ENCODE results near the gene CUL7. TPM values are rescaled to one million over a fixed set of nuclear protein-coding genes. Genes with fewer than 3 reads are reported as not detected.
"Not testable (repeated sequence)": the region's sequence is repeated elsewhere in the genome, so short reads cannot be mapped to it uniquely, and the experiment has no call there.

The CUL7 gene
- total and polyA plus RNA-seq, 2 donors = 10.8 to 26.5 TPM

GRCh38 chr6:43012364-43012763 lies 41.3 kb downstream of the CUL7 start:
- Histone ChIP-seq H3K27ac (ENCODE audit: low read depth) (no peak overlapping the region), H3K4me1 (ENCODE audit: insufficient read depth) (no peaks in the 10 kb centered on the region), H3K36me3 (ENCODE audit: insufficient read depth) (peaks cover 1% of the 10 kb centered on the region), H3K4me3 (ENCODE audit: low read depth, low read length) (no peak overlapping the region)
- WGBS = 81% methylated on average over 6 of the region's 6 CpGs
- DNase-seq (ENCODE audit: extremely low spot score) = no peak

GRCh38 chr6:43011207-43011606 lies 42.4 kb downstream of the CUL7 start:
- H3K36me3 ChIP-seq (ENCODE audit: insufficient read depth) = peaks cover 5% of the 10 kb centered on the region
- H3K27ac ChIP-seq (ENCODE audit: low read depth) = no peak overlapping the region
- no peak for DNase-seq (ENCODE audit: extremely low spot score)
- WGBS = 79% methylated on average over 6 of the region's 6 CpGs
- H3K4me1 ChIP-seq (ENCODE audit: insufficient read depth) = no peaks in the 10 kb centered on the region
- no peak overlapping the region for H3K4me3 ChIP-seq (ENCODE audit: low read depth, low read length)

- no peak for DNase-seq (ENCODE audit: extremely low spot score)
- H3K4me3 ChIP-seq (ENCODE audit: low read depth, low read length) = no peak overlapping the region
- H3K27ac ChIP-seq (ENCODE audit: low read depth) = no peak overlapping the region
- 63% methylated on average over 6 of the region's 6 CpGs for WGBS
- no peaks in the 10 kb centered on the region for H3K4me1 ChIP-seq (ENCODE audit: insufficient read depth)
- H3K36me3 ChIP-seq (ENCODE audit: insufficient read depth) = peaks cover 5% of the 10 kb centered on the region
These were observed 44.5 kb downstream of the CUL7 start for GRCh38 chr6:43009124-43009523.

- H3K4me3 ChIP-seq (ENCODE audit: low read depth, low read length) = no peak overlapping the region
- H3K36me3 ChIP-seq (ENCODE audit: insufficient read depth) = peaks cover 5% of the 10 kb centered on the region
- WGBS = 90% methylated on average over 9 of the region's 9 CpGs
- H3K4me1 ChIP-seq (ENCODE audit: insufficient read depth) = no peaks in the 10 kb centered on the region
- no peak overlapping the region for H3K27ac ChIP-seq (ENCODE audit: low read depth)
- no peak for DNase-seq (ENCODE audit: extremely low spot score)
These were observed 46.5 kb downstream of the CUL7 start for GRCh38 chr6:43007126-43007525.

GRCh38 chr6:43006251-43006650 lies 47.4 kb downstream of the CUL7 start:
- Histone ChIP-seq H3K27ac (ENCODE audit: low read depth) (no peak overlapping the region), H3K4me1 (ENCODE audit: insufficient read depth) (no peaks in the 10 kb centered on the region), H3K4me3 (ENCODE audit: low read depth, low read length) (no peak overlapping the region), H3K36me3 (ENCODE audit: insufficient read depth) (peaks cover 5% of the 10 kb centered on the region)
- DNase-seq (ENCODE audit: extremely low spot score) = no peak
- 93% methylated on average over 11 of the region's 11 CpGs for WGBS

- no peak for DNase-seq (ENCODE audit: extremely low spot score)
- WGBS = 90% methylated on average over 5 of the region's 5 CpGs
- Histone ChIP-seq H3K4me3 (ENCODE audit: low read depth, low read length) (no peak overlapping the region), H3K36me3 (ENCODE audit: insufficient read depth) (peaks cover 5% of the 10 kb centered on the region), H3K4me1 (ENCODE audit: insufficient read depth) (no peaks in the 10 kb centered on the region), H3K27ac (ENCODE audit: low read depth) (no peak overlapping the region)
These were observed 47.8 kb downstream of the CUL7 start for GRCh38 chr6:43005844-43006243.

GRCh38 chr6:43001843-43002242 lies 51.8 kb downstream of the CUL7 start:
- DNase-seq (ENCODE audit: extremely low spot score) = no peak
- H3K27ac ChIP-seq (ENCODE audit: low read depth) = no peak overlapping the region
- H3K36me3 ChIP-seq (ENCODE audit: insufficient read depth) = no peaks in the 10 kb centered on the region
- whole genome bisulfite sequencing = 96% methylated on average over 8 of the region's 8 CpGs
- no peak overlapping the region for H3K4me3 ChIP-seq (ENCODE audit: low read depth, low read length)
- no peaks in the 10 kb centered on the region for H3K4me1 ChIP-seq (ENCODE audit: insufficient read depth)

- 96% methylated on average over 9 of the region's 9 CpGs for WGBS
- H3K4me3 ChIP-seq (ENCODE audit: low read depth, low read length); H3K4me1 ChIP-seq (ENCODE audit: insufficient read depth); H3K27ac ChIP-seq (ENCODE audit: low read depth); DNase-seq (ENCODE audit: extremely low spot score); H3K36me3 ChIP-seq (ENCODE audit: insufficient read depth): not testable (repeated sequence)
These were observed 55.4 kb downstream of the CUL7 start for GRCh38 chr6:42998205-42998604.

GRCh38 chr6:42996513-42996912 lies 57.1 kb downstream of the CUL7 start:
- H3K27ac ChIP-seq (ENCODE audit: low read depth) = no peak overlapping the region
- H3K4me1 ChIP-seq (ENCODE audit: insufficient read depth) = no peaks in the 10 kb centered on the region
- H3K4me3 ChIP-seq (ENCODE audit: low read depth, low read length) = no peak overlapping the region
- no peak for DNase-seq (ENCODE audit: extremely low spot score)
- no peaks in the 10 kb centered on the region for H3K36me3 ChIP-seq (ENCODE audit: insufficient read depth)

- no peaks in the 10 kb centered on the region for H3K36me3 ChIP-seq (ENCODE audit: insufficient read depth)
- WGBS = 88% methylated on average over 2 of the region's 2 CpGs
- DNase-seq (ENCODE audit: extremely low spot score) = no peak
- H3K4me3 ChIP-seq (ENCODE audit: low read depth, low read length) = no peak overlapping the region
- H3K4me1 ChIP-seq (ENCODE audit: insufficient read depth) = no peaks in the 10 kb centered on the region
- H3K27ac ChIP-seq (ENCODE audit: low read depth) = no peak overlapping the region
These were observed 60.2 kb downstream of the CUL7 start for GRCh38 chr6:42993445-42993844.

- no peak for DNase-seq (ENCODE audit: extremely low spot score)
- Histone ChIP-seq H3K4me1 (ENCODE audit: insufficient read depth) (no peaks in the 10 kb centered on the region), H3K4me3 (ENCODE audit: low read depth, low read length) (no peak overlapping the region), H3K27ac (ENCODE audit: low read depth) (no peak overlapping the region), H3K36me3 (ENCODE audit: insufficient read depth) (no peaks in the 10 kb centered on the region)
- 74% methylated on average over 5 of the region's 5 CpGs for WGBS
These were observed 63.7 kb downstream of the CUL7 start for GRCh38 chr6:42989923-42990322.

GRCh38 chr6:42988486-42989020 lies 65.1 kb downstream of the CUL7 start:
- 43% methylated on average over 1 of the region's 1 CpG for WGBS
- no peak overlapping the region for H3K27ac ChIP-seq (ENCODE audit: low read depth)
- H3K4me3 ChIP-seq (ENCODE audit: low read depth, low read length) = no peak overlapping the region
- no peak for DNase-seq (ENCODE audit: extremely low spot score)
- H3K36me3 ChIP-seq (ENCODE audit: insufficient read depth) = no peaks in the 10 kb centered on the region
- H3K4me1 ChIP-seq (ENCODE audit: insufficient read depth) = no peaks in the 10 kb centered on the region

Measured in urinary bladder (tissue), 4 donors.